GM21381 (cell line): ENCODE measurements around the gene CCDC175.
A peak's percentile ranks its signal among the peaks of the same experiment; 100 is the strongest.

Source experiments
- ATAC-seq: cut with Tn5 transposase; IDR thresholded peaks from one replicate; pipeline ENCODE4 v1.9.1; 2021; ENCODE audit warnings: mild to moderate bottlenecking, moderate library complexity; ENCODE audit not compliant: unreplicated experiment

The CCDC175 gene

GRCh38 chr14:59483363-59483762, 93.2 kb downstream of the CCDC175 start:
- no peak for ATAC-seq

DNA sequence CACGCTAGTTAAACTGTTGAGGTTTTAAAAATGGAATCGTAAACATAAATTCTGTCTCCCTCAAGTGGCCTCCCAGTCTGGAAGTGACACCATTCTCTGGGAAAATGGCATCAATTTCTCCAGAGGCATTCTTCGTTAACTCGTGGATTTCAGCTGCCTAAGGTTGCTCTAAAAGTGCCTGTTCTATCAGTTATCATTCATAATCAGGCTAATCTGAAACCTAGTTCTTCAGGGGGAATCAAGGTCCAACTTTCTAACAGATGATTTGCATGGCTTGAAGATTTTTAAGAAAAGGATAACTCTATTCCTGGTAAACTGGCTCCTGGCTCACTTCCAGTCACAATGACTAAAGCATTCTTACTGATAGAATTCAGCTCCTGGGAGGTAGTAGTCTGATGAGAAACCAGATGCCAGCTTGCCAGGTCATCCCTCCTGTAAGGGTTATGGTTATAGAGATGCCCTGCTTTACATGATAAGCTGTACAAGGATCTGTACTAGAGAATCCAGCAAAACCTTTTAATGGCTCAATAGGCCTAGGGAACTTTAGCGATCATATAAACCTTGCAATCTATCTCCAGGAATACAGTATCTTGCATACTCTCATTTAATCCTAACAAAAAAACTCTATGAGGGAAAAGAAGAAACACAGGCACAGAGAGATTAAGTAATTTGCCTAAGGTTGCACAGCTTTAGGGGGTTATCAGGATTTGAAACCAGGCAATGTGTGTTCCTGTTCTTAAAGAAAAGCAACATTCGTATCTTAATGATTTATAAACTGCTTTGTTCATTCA, 93.9 kb downstream of the CCDC175 start:
- ATAC-seq = no peak

- ATAC-seq = no peak
These were observed 94.6 kb downstream of the CCDC175 start for GRCh38 chr14:59481871-59482540.

GRCh38 chr14:59481407-59481806, 95.2 kb downstream of the CCDC175 start:
- ATAC-seq = no peak

DNA sequence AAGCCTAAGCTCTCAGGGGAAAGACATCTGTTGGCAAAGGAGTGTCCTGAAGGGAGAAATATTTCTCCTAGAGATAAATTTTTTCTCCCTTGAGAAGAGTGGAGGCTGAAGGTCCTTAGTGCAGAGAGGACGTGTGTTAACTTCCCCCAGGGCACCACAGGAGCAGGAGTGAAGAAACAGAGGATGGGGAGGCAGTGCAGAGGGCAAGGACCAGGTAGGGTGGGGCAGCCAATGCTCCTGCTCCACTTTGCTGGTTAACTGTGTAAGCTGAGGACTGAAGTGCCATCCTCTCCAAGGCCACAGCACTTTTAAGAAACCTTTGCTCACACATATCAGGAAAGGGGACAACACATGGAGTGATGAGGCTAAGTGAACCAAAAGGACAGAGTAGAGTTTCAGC, 96.4 kb downstream of the CCDC175 start:
- no peak for ATAC-seq

- no peak for ATAC-seq
These were observed 98.1 kb downstream of the CCDC175 start for GRCh38 chr14:59478540-59478939.

DNA sequence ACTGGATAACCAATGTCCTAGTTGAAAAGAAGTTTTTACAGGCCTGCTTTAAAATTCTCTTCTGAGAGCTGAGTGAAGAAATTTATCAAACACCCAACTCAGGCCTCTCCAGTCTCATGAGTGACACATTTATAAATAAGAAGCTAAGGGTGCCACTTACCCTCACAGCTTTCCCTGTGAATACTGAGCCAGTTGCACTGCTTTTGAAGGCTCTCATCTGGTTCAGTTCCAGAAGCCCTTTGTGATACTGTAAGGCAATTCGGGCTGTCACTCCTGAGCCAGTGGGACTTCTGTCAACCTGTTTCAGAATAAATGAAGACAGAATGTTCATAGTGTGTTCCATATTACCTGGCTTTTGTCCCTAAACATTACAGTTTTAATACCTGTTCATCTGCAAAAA, 100.9 kb downstream of the CCDC175 start:
- ATAC-seq = no peak

GRCh38 chr14:59474172-59474571, 102.4 kb downstream of the CCDC175 start:
- ATAC-seq = no peak

DNA sequence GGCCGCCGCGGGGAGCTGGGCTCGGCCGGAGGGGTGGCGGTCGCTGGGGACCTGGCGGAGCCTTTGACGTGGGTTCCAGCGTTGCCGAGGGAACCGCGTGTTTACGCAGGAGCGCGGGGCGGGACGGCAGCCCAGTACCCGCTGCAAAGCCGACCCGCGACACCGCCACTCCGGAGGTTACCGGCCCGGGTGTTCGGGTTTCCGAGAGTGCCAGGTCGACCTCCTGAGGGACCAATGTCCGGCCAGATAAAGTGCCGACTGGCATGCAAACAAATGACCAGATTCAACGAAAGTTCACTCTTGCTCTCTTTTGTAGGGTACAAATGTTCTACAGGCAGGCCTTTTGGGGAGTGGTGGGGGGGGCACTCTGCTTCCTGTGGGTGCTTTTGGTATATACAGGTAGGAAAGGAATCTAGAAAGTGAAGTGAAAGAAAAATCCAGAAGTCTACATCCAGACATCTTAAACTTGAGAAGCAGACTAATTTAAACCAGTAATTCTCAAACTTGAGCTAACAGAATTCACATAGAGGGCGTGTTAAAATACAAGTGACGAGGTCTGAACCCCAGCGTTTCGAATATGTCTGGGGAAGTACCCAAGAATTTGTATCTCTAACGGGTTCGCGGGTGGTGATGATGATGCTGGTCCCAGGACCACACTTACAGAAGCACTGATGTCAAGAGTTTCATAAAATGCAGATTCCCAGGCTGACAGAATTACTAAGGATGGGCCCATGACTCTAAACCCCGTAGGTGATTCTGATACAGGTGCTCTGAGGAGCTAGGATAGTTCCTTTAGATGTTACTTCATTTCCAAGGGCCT, 111.1 kb downstream of the CCDC175 start, which contains the start of gene GPR135:
TSS of gene GPR135 (minus strand) at position 65 of the 820 bp plus-strand sequence. CDS start 154 bp downstream, outside the sequence.
- peak; percentile 27 for ATAC-seq

- peak; percentile 59 for ATAC-seq
These were observed 111.9 kb downstream of the CCDC175 start for GRCh38 chr14:59464486-59465315.

DNA sequence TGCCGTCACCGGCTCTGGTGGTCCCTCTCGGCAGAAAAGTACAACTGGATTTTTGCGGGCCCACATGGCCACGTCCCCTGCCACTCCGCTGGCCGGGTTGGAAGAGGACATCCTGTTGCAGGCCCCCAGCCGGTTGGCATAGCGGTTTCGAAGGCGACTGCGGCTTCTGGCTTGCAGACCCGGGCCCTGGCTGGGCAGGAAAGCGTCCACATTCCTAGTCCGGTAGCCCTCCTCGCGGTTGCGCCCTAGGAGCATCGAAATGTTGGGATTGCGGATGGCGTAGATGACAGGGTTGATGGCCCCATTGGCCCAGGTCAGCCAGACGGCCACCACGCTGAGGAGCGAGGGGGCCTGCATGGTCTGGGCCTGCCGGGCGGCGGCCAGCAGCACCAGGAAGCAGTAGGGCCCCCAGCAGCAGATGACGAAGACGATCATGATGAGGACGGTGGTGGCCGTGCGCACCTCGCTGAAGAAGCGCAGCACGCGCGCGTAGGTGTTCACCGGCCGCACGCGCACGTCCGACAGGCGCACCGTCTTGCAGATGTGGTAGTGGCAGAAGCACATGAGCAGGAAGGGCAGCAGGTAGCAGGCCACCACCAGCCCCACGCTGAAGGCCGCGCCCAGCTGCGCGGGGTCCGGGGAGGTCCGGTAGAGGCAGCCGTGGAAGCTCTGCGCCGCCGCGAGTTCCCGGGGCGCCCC, 112.7 kb downstream of the CCDC175 start:
- ATAC-seq = peak; percentile 33

DNA sequence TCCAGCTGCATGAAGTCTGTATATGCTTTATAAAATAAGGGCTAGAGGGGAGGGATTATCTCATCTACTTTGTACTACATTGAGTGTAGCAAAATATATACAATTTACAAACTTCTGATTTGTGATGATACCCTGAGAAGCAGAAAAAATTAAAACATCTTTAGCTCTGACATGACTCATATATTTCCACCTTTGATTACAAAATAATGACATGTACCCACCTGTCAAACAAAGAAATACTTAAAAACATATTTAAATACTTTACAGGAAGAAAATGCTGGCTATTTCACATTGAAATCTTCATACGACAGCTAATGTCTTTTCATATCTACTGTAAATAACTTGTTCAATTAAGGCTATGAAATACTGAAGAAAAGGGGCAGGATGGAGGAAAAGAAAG, 114.7 kb downstream of the CCDC175 start:
- ATAC-seq = no peak

- no peak for ATAC-seq
These were observed 116.2 kb downstream of the CCDC175 start for GRCh38 chr14:59460378-59460777.

- no peak for ATAC-seq
These were observed 118.1 kb downstream of the CCDC175 start for GRCh38 chr14:59458486-59458885.

DNA sequence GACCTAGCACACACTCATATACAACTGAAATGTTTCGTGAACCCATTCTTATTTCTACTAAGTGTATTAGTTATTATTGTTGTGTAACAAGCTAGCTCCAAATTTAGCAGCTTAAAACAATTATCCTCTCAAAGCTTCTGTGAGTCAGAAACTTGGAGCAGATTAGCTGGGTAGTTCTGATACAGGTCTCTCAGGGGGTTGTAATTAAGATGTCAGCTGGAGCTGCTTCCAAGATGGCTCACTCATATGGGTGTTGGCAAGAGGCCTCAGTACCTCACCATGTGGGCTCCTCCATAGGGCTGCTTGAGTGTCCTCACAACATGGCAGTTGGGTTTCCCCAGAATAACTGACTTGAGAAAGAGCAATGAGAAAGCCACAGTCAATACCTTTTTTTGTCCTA, 121.2 kb downstream of the CCDC175 start:
- ATAC-seq = no peak
